HG03159 (cell line): ENCODE results near the gene TMF1.

Source experiments
- ATAC-seq: cut with Tn5 transposase; IDR thresholded peaks from one replicate; pipeline ENCODE4 v1.9.1; 2021; ENCODE audit warnings: mild to moderate bottlenecking, moderate library complexity; ENCODE audit not compliant: unreplicated experiment

TMF1 gene

GRCh38 chr3:69051756-69052471 is at the start of gene TMF1:
Gene TMF1 (minus strand): TSS chr3:69052333. CDS start chr3:69052086, 247 bp downstream.
- peak; percentile 98 for ATAC-seq

GRCh38 chr3:69099576-69099975 is 47.4 kb upstream of the TMF1 start:
- no peak for ATAC-seq

- no peak for ATAC-seq
These were observed 45.4 kb upstream of the TMF1 start for GRCh38 chr3:69097407-69098086.

- no peak for ATAC-seq
These were observed 44.2 kb upstream of the TMF1 start for GRCh38 chr3:69096299-69096698.

GRCh38 chr3:69095636-69096035 is 43.5 kb upstream of the TMF1 start:
- no peak for ATAC-seq

- no peak for ATAC-seq
These were observed 42.5 kb upstream of the TMF1 start for GRCh38 chr3:69094467-69095205.

GRCh38 chr3:69092030-69092516 is 39.9 kb upstream of the TMF1 start:
- ATAC-seq = peak; percentile 80

GRCh38 chr3:69091389-69092029 is 39.4 kb upstream of the TMF1 start:
- no peak for ATAC-seq

GRCh38 chr3:69090021-69090420 is 37.9 kb upstream of the TMF1 start:
- no peak for ATAC-seq

GRCh38 chr3:69088063-69088462 is 35.9 kb upstream of the TMF1 start:
- ATAC-seq = no peak

GRCh38 chr3:69087030-69087791 is 35.1 kb upstream of the TMF1 start:
- no peak for ATAC-seq

- ATAC-seq = no peak
These were observed 33.9 kb upstream of the TMF1 start for GRCh38 chr3:69085833-69086722.

- ATAC-seq = no peak
These were observed 33.2 kb upstream of the TMF1 start for GRCh38 chr3:69085168-69085832.

GRCh38 chr3:69084326-69085167 is 32.4 kb upstream of the TMF1 start, which contains the start of gene ARL6IP5:
Gene ARL6IP5 (plus strand): TSS chr3:69084937. CDS start chr3:69085048, 111 bp downstream.
- peak; percentile 57 for ATAC-seq

GRCh38 chr3:69082805-69083204 is 30.7 kb upstream of the TMF1 start:
- ATAC-seq = peak; percentile 46

GRCh38 chr3:69082361-69082760 is 30.2 kb upstream of the TMF1 start:
- ATAC-seq = no peak

- ATAC-seq = no peak
These were observed 29.6 kb upstream of the TMF1 start for GRCh38 chr3:69081583-69082262.
